HG03196 (cell line): ENCODE results near the gene IZUMO1.
"Not testable (repeated sequence)": the region's sequence is repeated elsewhere in the genome, so short reads cannot be mapped to it uniquely, and the experiment has no call there.

ENCODE experiments used
- ATAC-seq: cut with Tn5 transposase; IDR thresholded peaks from one replicate; pipeline ENCODE4 v1.9.1; 2021; ENCODE audit not compliant: unreplicated experiment

The IZUMO1 gene

GRCh38 chr19:48738557-48739403 is 7.9 kb downstream of the IZUMO1 start:
- ATAC-seq = peak; percentile 62

- no peak for ATAC-seq
Observed at GRCh38 chr19:48737360-48737998, 9.2 kb downstream of the IZUMO1 start.

GRCh38 chr19:48735031-48735615 is 11.6 kb downstream of the IZUMO1 start:
- ATAC-seq = no peak

GRCh38 chr19:48734625-48735024 is 12.1 kb downstream of the IZUMO1 start:
- ATAC-seq = no peak

- ATAC-seq = no peak
Observed at GRCh38 chr19:48731452-48731851, 15.3 kb downstream of the IZUMO1 start.

GRCh38 chr19:48728911-48729664 is 17.6 kb downstream of the IZUMO1 start:
- no peak for ATAC-seq

GRCh38 chr19:48726556-48726955 is 20.2 kb downstream of the IZUMO1 start:
- ATAC-seq = no peak

- ATAC-seq = no peak
Observed at GRCh38 chr19:48724796-48725753, 21.6 kb downstream of the IZUMO1 start.

GRCh38 chr19:48722196-48722708 is 24.5 kb downstream of the IZUMO1 start:
- no peak for ATAC-seq

- ATAC-seq = peak; percentile 68
Observed at GRCh38 chr19:48720613-48721296, 26.0 kb downstream of the IZUMO1 start.

- no peak for ATAC-seq
Observed at GRCh38 chr19:48720251-48720612, 26.5 kb downstream of the IZUMO1 start.

GRCh38 chr19:48719263-48720171 is 27.2 kb downstream of the IZUMO1 start, which contains the start of gene MAMSTR:
Gene MAMSTR (minus strand): TSS chr19:48719725. CDS start chr19:48719031, 694 bp downstream.
- no peak for ATAC-seq

- no peak for ATAC-seq
Observed at GRCh38 chr19:48718711-48719231, 27.9 kb downstream of the IZUMO1 start.

GRCh38 chr19:48718106-48718505 is 28.6 kb downstream of the IZUMO1 start:
- not testable (repeated sequence) for ATAC-seq

- no peak for ATAC-seq
Observed at GRCh38 chr19:48716562-48717291, 30.0 kb downstream of the IZUMO1 start.

- ATAC-seq = no peak
Observed at GRCh38 chr19:48715681-48716171, 31.0 kb downstream of the IZUMO1 start.
